ENCODE data around the gene INPP5B.

DNA sequence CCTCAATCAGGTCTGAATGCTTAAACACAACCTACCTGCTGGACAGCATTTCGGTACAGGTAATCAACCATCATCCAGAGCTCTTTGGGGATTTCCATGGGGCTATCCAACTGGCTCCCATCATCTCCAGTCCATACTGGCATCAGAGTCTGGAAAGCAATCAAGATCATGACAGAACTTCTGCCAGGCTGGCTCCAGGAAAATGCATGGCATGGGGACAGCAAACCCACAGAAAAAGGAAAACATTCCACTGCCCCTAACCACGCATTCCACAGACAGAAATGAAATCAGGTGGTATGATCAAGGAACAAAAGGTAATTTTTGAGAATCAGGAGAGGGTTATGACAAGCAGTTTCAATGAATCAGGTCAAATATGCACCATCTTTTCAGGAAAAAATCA lies 78.4 kb downstream of the INPP5B start:
- TF ChIP-seq CTCF (IDR thresholded peaks at IDR 0.05) (no peak), POLR2A (IDR thresholded peaks at IDR 0.05) (no peak), POLR2AphosphoS5 (IDR thresholded peaks at IDR 0.05) (no peak)
